H1 (cell line): ENCODE measurements around the gene GDPGP1. TPM values are rescaled to one million over a fixed set of nuclear protein-coding genes. Genes with fewer than 3 reads are reported as not detected.

Source experiments
- CTCF ChIA-PET: fragments of 300-600 bp; sonication (Branson Sonifier 250); formaldehyde crosslinking; loops from one replicate; lab custom pipeline; 2021; ENCODE audit not compliant: partially characterized antibody; lab: Charles Lee
- POLR2A ChIA-PET: fragments of 300-600 bp; sonication (Branson Sonifier 250); formaldehyde crosslinking; loops from one replicate; lab custom pipeline; 2021; ENCODE audit warnings: inconsistent platforms; ENCODE audit not compliant: partially characterized antibody; lab: Charles Lee
- DNase-seq, 2 experiments: peaks; one replicate each; pipeline versions ENCODE4 v3.0.0 to v3.0.0-alpha.2; 2010 to 2022; ENCODE audit warnings: low spot score in 2 of 2, low read depth in 1 of 2, mixed read lengths in 1 of 2
- FAIRE-seq: peaks from 2 replicates; lab custom pipeline; 2011; peaks lifted over from hg19 to GRCh38; lab: Jason Lieb, UNC
- H2AFZ ChIP-seq: 2 replicates; pipeline ENCODE4 v1.8.1; 2012; ENCODE audit warnings: low read length, inconsistent platforms
- H2AK5ac ChIP-seq: 2 replicates; pipeline ENCODE4 v1.6.1; 2013; ENCODE audit warnings: low read depth, low read length
- H2BK120ac ChIP-seq: replicated peaks from 2 replicates; pipeline ENCODE3; 2013; ENCODE audit warnings: low read depth, low read length, inconsistent platforms
- H2BK12ac ChIP-seq: 2 replicates; pipeline ENCODE4 v1.6.1; 2013; ENCODE audit warnings: low read depth, low read length
- H2BK15ac ChIP-seq: 2 replicates; pipeline ENCODE4 v1.6.1; 2013; ENCODE audit warnings: low read length
- H2BK20ac ChIP-seq: 2 replicates; pipeline ENCODE4 v1.6.1; 2013; ENCODE audit warnings: low read length
- H2BK5ac ChIP-seq: 2 replicates; pipeline ENCODE4 v1.6.1; 2013; ENCODE audit warnings: low read depth, low read length
- H3K14ac ChIP-seq: 2 replicates; pipeline ENCODE4 v1.6.1; 2013; ENCODE audit warnings: inconsistent platforms; ENCODE audit not compliant: insufficient read length
- H3K18ac ChIP-seq: 2 replicates; pipeline ENCODE4 v1.6.1; 2013; ENCODE audit warnings: low read length; ENCODE audit errors: extremely low read depth
- H3K23ac ChIP-seq: 2 replicates; pipeline ENCODE4 v1.6.1; 2013; ENCODE audit warnings: inconsistent platforms; ENCODE audit not compliant: insufficient read length
- H3K23me2 ChIP-seq: 2 replicates; pipeline ENCODE4 v1.6.1; 2013; ENCODE audit warnings: low read depth, low read length
- H3K27ac ChIP-seq: 2 replicates; pipeline ENCODE4 v1.6.1; 2011; ENCODE audit warnings: low read depth, low read length, inconsistent platforms
- H3K27me3 ChIP-seq, 4 experiments: replicated peaks in 1 of 4; 1 replicate in 1 of 4; 2 replicates in 3 of 4; pipeline versions ENCODE4 v1.6.1 to v1.8.1; 2011 to 2013; ENCODE audit warnings: low read length in 3 of 4, mild to moderate bottlenecking in 3 of 4, inconsistent platforms in 2 of 4, mixed read lengths in 2 of 4, moderate library complexity in 1 of 4; ENCODE audit not compliant: control insufficient read depth in 3 of 4, insufficient read depth in 3 of 4; ENCODE audit errors: extremely low read depth in 1 of 4
- H3K36me3 ChIP-seq, 4 experiments: 2 replicates each; pipeline versions ENCODE4 v1.6.1 to v1.8.1; 2011 to 2013; ENCODE audit warnings: mild to moderate bottlenecking in 4 of 4, low read length in 3 of 4, moderate library complexity in 2 of 4, control low read depth in 1 of 4, inconsistent platforms in 1 of 4; ENCODE audit not compliant: insufficient read depth in 4 of 4, control insufficient read depth in 2 of 4
- H3K4ac ChIP-seq: replicated peaks from 2 replicates; pipeline ENCODE3; 2013; ENCODE audit warnings: low read length, low read depth, mixed read lengths, inconsistent platforms; ENCODE audit not compliant: insufficient read length
- H3K4me1 ChIP-seq, 4 experiments: replicated peaks in 1 of 4; 1 replicate in 1 of 4; 2 replicates in 3 of 4; pipeline versions ENCODE4 v1.6.1 to v1.8.1; 2011 to 2013; ENCODE audit warnings: low read length in 3 of 4, inconsistent platforms in 2 of 4, mixed read lengths in 1 of 4; ENCODE audit not compliant: insufficient read depth in 4 of 4, control insufficient read depth in 3 of 4
- H3K4me2 ChIP-seq, 2 experiments: 2 replicates each; pipeline versions ENCODE4 v1.6.1 to v1.8.1; 2011 to 2013; ENCODE audit warnings: low read depth in 2 of 2, low read length in 2 of 2, control low read depth in 1 of 2, inconsistent platforms in 1 of 2, mild to moderate bottlenecking in 1 of 2; ENCODE audit not compliant: insufficient read depth in 1 of 2
- H3K4me3 ChIP-seq, 4 experiments: fragments of 200-600, 300-600 bp in 1 of 4; sonication (generic), shearing (Covaris generic), sonication (Bioruptor Twin) in 1 of 4; 2 replicates each; pipeline versions ENCODE4 v1.5.1 to v1.8.1; 2011 to 2016; ENCODE audit warnings: low read length in 4 of 4, low read depth in 3 of 4, control low read depth in 2 of 4, inconsistent platforms in 2 of 4, mild to moderate bottlenecking in 2 of 4, mixed read lengths in 1 of 4, moderate library complexity in 1 of 4; ENCODE audit not compliant: insufficient read depth in 2 of 4; ENCODE audit errors: extremely low read depth in 1 of 4
- H3K56ac ChIP-seq: replicated peaks from 2 replicates; pipeline ENCODE3; 2013; ENCODE audit warnings: low read depth, mild to moderate bottlenecking, mixed read lengths, low read length, inconsistent platforms; ENCODE audit not compliant: insufficient read length
- H3K79me1 ChIP-seq: 2 replicates; pipeline ENCODE4 v1.6.1; 2013; ENCODE audit warnings: low read depth, low read length, control low read depth
- H3K79me2 ChIP-seq, 2 experiments: 2 replicates each; pipeline versions ENCODE4 v1.6.1 to v1.8.1; 2012 to 2013; ENCODE audit warnings: low read length in 2 of 2, mild to moderate bottlenecking in 2 of 2, inconsistent platforms in 1 of 2; ENCODE audit not compliant: insufficient read depth in 2 of 2, control insufficient read depth in 1 of 2
- H3K9ac ChIP-seq, 4 experiments: replicated peaks in 1 of 4; 1 replicate in 1 of 4; 2 replicates in 3 of 4; pipeline versions ENCODE4 v1.6.1 to v1.8.1; 2011 to 2013; ENCODE audit warnings: low read depth in 3 of 4, low read length in 3 of 4, control low read depth in 2 of 4, mild to moderate bottlenecking in 2 of 4, moderate library complexity in 2 of 4, inconsistent platforms in 1 of 4; ENCODE audit errors: extremely low read depth in 1 of 4
- H3K9me3 ChIP-seq, 2 experiments: 2 replicates each; pipeline versions ENCODE4 v1.6.1 to v1.8.1; 2012 to 2013; ENCODE audit warnings: mild to moderate bottlenecking in 2 of 2, moderate library complexity in 2 of 2, control low read depth in 1 of 2, inconsistent platforms in 1 of 2, low read depth in 1 of 2, low read length in 1 of 2, mixed read lengths in 1 of 2; ENCODE audit not compliant: insufficient read depth in 2 of 2
- H4K20me1 ChIP-seq, 2 experiments: replicated peaks in 1 of 2; 2 replicates each; pipeline versions ENCODE3 to v1.8.1; 2011 to 2013; ENCODE audit warnings: inconsistent platforms in 2 of 2, low read length in 2 of 2, mild to moderate bottlenecking in 1 of 2; ENCODE audit not compliant: insufficient read depth in 2 of 2, control insufficient read depth in 1 of 2
- H4K5ac ChIP-seq: 2 replicates; pipeline ENCODE4 v1.6.1; 2013; ENCODE audit warnings: low read length, low read depth, mixed read lengths, inconsistent platforms; ENCODE audit not compliant: insufficient read length
- H4K8ac ChIP-seq: 2 replicates; pipeline ENCODE4 v1.8.0; 2013; ENCODE audit warnings: mild to moderate bottlenecking, moderate library complexity, low read length, inconsistent platforms; ENCODE audit not compliant: insufficient read depth; ENCODE audit errors: extremely low read depth
- H4K91ac ChIP-seq: replicated peaks from 2 replicates; pipeline ENCODE3; 2013; ENCODE audit warnings: low read length, mixed read lengths, inconsistent platforms; ENCODE audit not compliant: insufficient read length
- ASH2L ChIP-seq: fragments of 200-600, 300-600 bp; sonication (generic); IDR thresholded peaks from one replicate; pipeline ENCODE4 v1.7.1; 2017; ENCODE audit warnings: low read length
- CHD1 ChIP-seq: IDR thresholded peaks from 2 replicates; pipeline ENCODE4 v1.6.1; 2012; ENCODE audit warnings: low read depth, low read length, improper control_type of control experiment
- KDM1A ChIP-seq: fragments of 200-600, 300-600 bp; sonication (generic); IDR thresholded peaks from 2 replicates; pipeline ENCODE4 v1.7.1; 2016; ENCODE audit warnings: mild to moderate bottlenecking, low read length, borderline replicate concordance
- MAFK ChIP-seq: IDR thresholded peaks from 2 replicates; pipeline ENCODE4 v1.6.1; 2012; ENCODE audit warnings: low read depth, mild to moderate bottlenecking, improper control_type of control experiment, low read length
- RAD21 ChIP-seq, 2 experiments: IDR thresholded peaks in 1 of 2; conservative IDR thresholded peaks in 1 of 2; 2 replicates each; pipeline ENCODE4 v1.6.1; 2011; ENCODE audit warnings: low read depth in 2 of 2, low read length in 2 of 2, improper control_type of control experiment in 1 of 2, inconsistent platforms in 1 of 2, mild to moderate bottlenecking in 1 of 2, moderate library complexity in 1 of 2
- RBBP5 ChIP-seq: IDR thresholded peaks from 2 replicates; pipeline ENCODE4 v1.7.1; 2012; ENCODE audit warnings: low read depth, mild to moderate bottlenecking, inconsistent platforms, low read length, moderate library complexity, borderline replicate concordance
- RFX5 ChIP-seq: IDR thresholded peaks from 2 replicates; pipeline ENCODE4 v1.6.1; 2011; ENCODE audit warnings: low read depth, low read length, improper control_type of control experiment, borderline replicate concordance
- SIN3A ChIP-seq, 2 experiments: IDR thresholded peaks in 1 of 2; conservative IDR thresholded peaks in 1 of 2; 2 replicates each; pipeline ENCODE4 v1.6.1; 2011 to 2012; ENCODE audit warnings: low read length in 2 of 2, improper control_type of control experiment in 1 of 2, low read depth in 1 of 2, mild to moderate bottlenecking in 1 of 2
- SUZ12 ChIP-seq: fragments of 200-600 bp; sonication (generic); IDR thresholded peaks from 2 replicates; pipeline ENCODE4 v1.6.1; 2012; ENCODE audit warnings: mild to moderate bottlenecking, inconsistent platforms, low read length, moderate library complexity, mixed read lengths
- TAF1 ChIP-seq: IDR thresholded peaks from 2 replicates; pipeline ENCODE4 v1.6.1; 2011; ENCODE audit warnings: mild to moderate bottlenecking, low read depth, low read length
- ZNF274 ChIP-seq: IDR thresholded peaks from 2 replicates; pipeline ENCODE4 v1.7.0; 2012; ENCODE audit warnings: low read length, borderline replicate concordance; ENCODE audit errors: extremely low read depth
- WGBS, 2 experiments: shearing (Covaris generic) in 1 of 2; methylation state at CpG; one replicate each; pipeline versions ENCODE4 v1.1.6 to v1.1.7; 2013 to 2015; ENCODE audit warnings: low lambda C conversion rate in 2 of 2, mixed read lengths in 2 of 2, inconsistent platforms in 1 of 2, low coverage in 1 of 2, missing lambda C conversion rate in 1 of 2; ENCODE audit not compliant: insufficient replicate concordance in 2 of 2, insufficient coverage in 1 of 2, insufficient read length in 1 of 2; ENCODE audit errors: extremely low coverage in 1 of 2, missing lambda C conversion rate in 1 of 2; 5-methylcytosine and 5-hydroxymethylcytosine counted together
- polyA plus RNA-seq, 7 experiments: library from polyadenylated mRNA; depleted of rRNA in 3 of 7; stranded (reverse) in 5 of 7; unstranded in 2 of 7; fragments of >200 nt in 5 of 7; fragments of 200-250 nt in 2 of 7; gene quantifications; 1 replicate in 5 of 7; 2 replicates in 1 of 7; 4 replicates in 1 of 7; pipeline versions ENCODE4 v1.2.1 to v1.2.3, GENCODE V29; 2011 to 2013; ENCODE audit warnings: missing spikeins in 2 of 7, mixed read lengths in 2 of 7
- total RNA-seq: library from RNA; stranded (reverse); fragmentation: NEBNext Ultra II Directional; extraction: Animal tissue kit (Norgen Biotek cat#: 25700); gene quantifications from 2 replicates; pipeline ENCODE4 v1.2.1, GENCODE V29; 2021

Gene GDPGP1
- total and polyA plus RNA-seq, 2 of the 8 experiments (the other 6 are each of a cell fraction or from before 2014, with no cell fraction given) = 1.8 to 5.6 TPM

DNA sequence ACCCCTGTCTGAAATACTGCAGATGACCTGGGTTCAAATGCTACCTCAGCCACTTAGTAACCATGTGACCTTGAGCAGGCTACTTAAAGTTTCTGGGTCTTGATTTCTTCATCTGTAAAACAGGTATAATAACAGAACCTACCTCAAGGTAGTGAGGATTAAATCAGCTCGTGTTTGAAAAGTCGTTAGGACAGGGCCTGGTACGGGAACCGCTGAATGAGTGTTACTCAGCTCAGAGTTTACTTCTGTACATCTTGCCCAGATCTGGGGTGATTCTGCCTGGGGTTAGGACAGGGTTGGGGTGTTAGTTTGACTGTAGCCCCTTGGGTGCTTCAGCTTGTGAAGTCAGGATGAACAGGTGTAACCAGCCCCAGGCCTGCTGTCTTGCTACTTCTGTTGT lies 31.1 kb upstream of the GDPGP1 start:
- no peak for FAIRE-seq

More for the DNA sequence above, 31.1 kb upstream of the GDPGP1 start:
- H3K14ac ChIP-seq = no peak overlapping the region
- no peak overlapping the region for H4K5ac ChIP-seq
- H3K4me2 ChIP-seq = peak overlapping the region; percentile 85 to 86
- 91% methylated on average over 4 of the region's 4 CpGs; no CpG with 5 or more reads in 1 of the 2 experiments for WGBS, 2 experiments
- no peak overlapping the region for H4K8ac ChIP-seq
- peaks cover 16% of the 10 kb centered on the region for H3K79me1 ChIP-seq
- POLR2A ChIA-PET = interaction anchor here (0.7 to 3.3 kb wide), 8 partner anchors 10 to 50 kb away, joined by 3 to 25 read pairs (median 10); no protein-coding TSS in a partner anchor
- H3K23ac ChIP-seq = no peak overlapping the region
- H3K4me3 ChIP-seq = peak overlapping the region in 2 of 4 experiments; percentile 55 to 95; a peak in 4 of 8 replicates
- peaks cover 16% of the 10 kb centered on the region for H3K23me2 ChIP-seq
- H2BK15ac ChIP-seq = no peak overlapping the region
- H3K56ac ChIP-seq = no peak overlapping the region
- H3K18ac ChIP-seq = no peak overlapping the region
- no peak overlapping the region for H2AK5ac ChIP-seq
- no peak overlapping the region for H2BK20ac ChIP-seq
- TF ChIP-seq RAD21 (IDR thresholded peaks at IDR 0.05 in 1 of 2, conservative IDR thresholded peaks at IDR 0.05 in 1 of 2; ENCODE audit: low read depth in 2 of 2, low read length in 2 of 2) (no peak), RFX5 (no peak), CHD1 (no peak), MAFK (no peak), TAF1 (no peak), SIN3A (conservative IDR thresholded peaks at IDR 0.05 in 1 of 2, IDR thresholded peaks at IDR 0.05 in 1 of 2; ENCODE audit: low read depth in 1 of 2, low read length in 2 of 2) (no peak), KDM1A (no peak), ZNF274 (no peak), ASH2L (no peak), RBBP5 (no peak), SUZ12 (no peak)
- no peaks in the 10 kb centered on the region for H3K9me3 ChIP-seq
- H3K79me2 ChIP-seq = peaks cover 9 to 54% of the 10 kb centered on the region in 2 experiments
- H3K9ac ChIP-seq = no peak overlapping the region; a peak in 1 of 7 replicates
- CTCF ChIA-PET = interaction anchor here (0.7 to 12.6 kb wide), 9 partner anchors 14 to 117 kb away, joined by 3 to 182 read pairs (median 4); no protein-coding TSS in a partner anchor
- no peak overlapping the region for H3K27ac ChIP-seq
- peaks cover 6 to 29% of the 10 kb centered on the region in 2 experiments for H4K20me1 ChIP-seq
- H4K91ac ChIP-seq = no peak overlapping the region
- no peak overlapping the region for H2AFZ ChIP-seq
- no peak overlapping the region for H2BK120ac ChIP-seq
- H3K4ac ChIP-seq = no peak overlapping the region
- H3K36me3 ChIP-seq = peaks cover 0 to 3% (median 2%) of the 10 kb centered on the region in 4 experiments; a peak in 4 of 8 replicates
- DNase-seq = no peak
- peaks cover 0 to 21% (median 7%) of the 10 kb centered on the region in 4 experiments; a peak in 5 of 7 replicates for H3K4me1 ChIP-seq
- H2BK5ac ChIP-seq = no peak overlapping the region
- no peaks in the 10 kb centered on the region for H3K27me3 ChIP-seq
- H2BK12ac ChIP-seq = no peak overlapping the region
